DMS79 (cell line): Measurements from ENCODE around the gene ARPC4.
A peak's percentile ranks its signal among the peaks of the same experiment; 100 is the strongest.
"Not testable (repeated sequence)": the region's sequence is repeated elsewhere in the genome, so short reads cannot be mapped to it uniquely, and the experiment has no call there.

Experiments
- DNase-seq: peaks from one replicate; lab custom pipeline; 2025; lab: John Stamatoyannopoulos, UW

The ARPC4 gene

GRCh38 chr3:9825451-9826040 is 32.7 kb downstream of the ARPC4 start:
- no peak for DNase-seq

- DNase-seq, result no peak
Measured at GRCh38 chr3:9826815-9827573, 34.1 kb downstream of the ARPC4 start.

- DNase-seq, result no peak
Measured at GRCh38 chr3:9828801-9829755, 36.2 kb downstream of the ARPC4 start.

- no peak for DNase-seq
Measured at GRCh38 chr3:9831253-9831652, 38.4 kb downstream of the ARPC4 start.

GRCh38 chr3:9833078-9833477 is 40.2 kb downstream of the ARPC4 start:
- no peak for DNase-seq

- no peak for DNase-seq
Measured at GRCh38 chr3:9834520-9835380, 41.9 kb downstream of the ARPC4 start.

- no peak for DNase-seq
Measured at GRCh38 chr3:9837701-9838582, 45.1 kb downstream of the ARPC4 start.

GRCh38 chr3:9838856-9839255 is 46.0 kb downstream of the ARPC4 start:
- DNase-seq, result no peak

GRCh38 chr3:9841015-9841414 is 48.1 kb downstream of the ARPC4 start:
- DNase-seq, result no peak

- peak; percentile 52 for DNase-seq
Measured at GRCh38 chr3:9843715-9844438, 51.0 kb downstream of the ARPC4 start, which contains the start of gene RPUSD3. TSS of gene RPUSD3 (minus strand) at chr3:9844008. CDS start at chr3:9843990, 18 bp downstream.

- no peak for DNase-seq
Measured at GRCh38 chr3:9846231-9846630, 53.3 kb downstream of the ARPC4 start.

- DNase-seq, result no peak
Measured at GRCh38 chr3:9846931-9847488, 54.1 kb downstream of the ARPC4 start.

- DNase-seq, result not testable (repeated sequence)
Measured at GRCh38 chr3:9847870-9848269, 55.0 kb downstream of the ARPC4 start.

- not testable (repeated sequence) for DNase-seq
Measured at GRCh38 chr3:9848860-9849259, 56.0 kb downstream of the ARPC4 start.

- not testable (repeated sequence) for DNase-seq
Measured at GRCh38 chr3:9851383-9851782, 58.5 kb downstream of the ARPC4 start.

- DNase-seq, result not testable (repeated sequence)
Measured at GRCh38 chr3:9851926-9852325, 59.0 kb downstream of the ARPC4 start.

- no peak for DNase-seq
Measured at GRCh38 chr3:9852528-9852927, 59.6 kb downstream of the ARPC4 start.

- peak; percentile 3 for DNase-seq
Measured at GRCh38 chr3:9854291-9854940, 61.5 kb downstream of the ARPC4 start.

GRCh38 chr3:9855594-9855993 is 62.7 kb downstream of the ARPC4 start:
- no peak for DNase-seq
